Activated naive CD4-positive, alpha-beta T cell treated with Interleukin-2 at 50 U/mL for 16 hours (primary cell): ENCODE results near the gene P2RX6.
"Not testable (repeated sequence)": the region's sequence is repeated elsewhere in the genome, so short reads cannot be mapped to it uniquely, and the experiment has no call there.

Experiments
- DNase-seq: peaks from one replicate; pipeline ENCODE4 v3.0.0-alpha.2; 2020

Gene P2RX6

DNA sequence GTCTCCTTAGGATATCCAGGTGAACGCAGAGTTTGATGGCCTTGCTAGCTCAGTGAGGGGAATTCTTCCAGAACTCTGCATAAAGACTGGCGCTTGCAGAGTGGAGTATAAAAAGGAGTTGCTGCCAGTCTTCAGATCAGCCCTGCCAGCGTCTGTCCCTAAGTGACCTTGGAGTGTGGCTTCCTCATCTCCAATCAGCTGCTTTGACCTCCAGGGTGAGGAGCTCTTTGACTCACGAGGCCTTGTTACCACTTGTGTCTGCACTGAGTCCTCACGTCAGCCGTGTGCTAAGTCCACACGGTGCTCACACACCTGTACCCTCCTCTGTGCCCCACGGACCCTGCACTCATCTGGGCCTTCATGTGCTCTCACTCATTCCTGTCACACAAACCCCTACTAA is 45.4 kb downstream of the P2RX6 start:
- not testable (repeated sequence) for DNase-seq

- not testable (repeated sequence) for DNase-seq
These were observed 46.8 kb downstream of the P2RX6 start for GRCh38 chr22:21061660-21062321.

- not testable (repeated sequence) for DNase-seq
These were observed 49.5 kb downstream of the P2RX6 start for GRCh38 chr22:21064425-21064824.

DNA sequence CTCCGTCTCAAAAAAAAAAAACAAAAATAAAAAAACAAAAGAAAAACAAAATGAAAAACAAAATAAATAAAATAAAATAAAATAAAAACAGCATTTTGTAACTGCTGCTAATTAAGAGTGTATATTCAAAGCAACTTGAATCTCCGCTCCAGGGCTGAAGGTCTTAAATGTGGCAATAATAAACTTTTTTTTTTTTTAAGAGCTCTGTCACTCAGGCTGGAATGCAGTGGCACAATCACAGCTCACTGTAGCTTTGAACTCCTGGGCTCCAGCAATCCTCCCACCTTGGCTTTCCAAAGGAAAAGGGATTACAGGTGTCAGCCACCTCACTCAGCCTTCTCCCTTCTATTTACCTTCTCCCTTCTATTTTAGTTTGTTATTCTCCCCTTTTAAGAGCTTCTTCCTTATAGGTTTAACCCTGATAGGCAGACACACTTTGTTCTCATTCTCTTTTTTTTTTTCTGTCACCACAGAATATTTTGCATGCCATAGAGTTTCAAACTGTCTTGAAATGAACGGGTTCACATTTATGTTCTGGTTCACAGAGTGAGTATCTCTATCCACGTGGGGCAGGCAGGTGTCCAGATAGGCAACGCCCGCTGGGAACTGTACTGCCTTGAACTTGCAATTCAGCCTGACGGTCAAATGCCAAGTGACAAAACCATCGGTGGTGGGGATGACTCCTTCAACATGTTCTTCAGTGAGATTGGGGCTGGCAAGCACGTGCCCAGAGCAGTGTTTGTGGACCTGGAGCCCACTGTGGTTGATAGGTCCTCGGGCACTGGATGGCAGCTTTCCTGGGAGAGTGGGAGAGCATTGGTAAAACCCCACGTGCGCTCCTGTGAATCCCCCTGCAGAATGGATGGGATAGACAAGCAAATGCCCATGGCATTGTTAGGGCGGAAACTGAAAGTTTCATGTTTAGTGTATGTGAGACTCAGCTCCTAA is 50.2 kb downstream of the P2RX6 start:
- no peak for DNase-seq

- no peak for DNase-seq
These were observed 52.3 kb downstream of the P2RX6 start for GRCh38 chr22:21067075-21067900.

DNA sequence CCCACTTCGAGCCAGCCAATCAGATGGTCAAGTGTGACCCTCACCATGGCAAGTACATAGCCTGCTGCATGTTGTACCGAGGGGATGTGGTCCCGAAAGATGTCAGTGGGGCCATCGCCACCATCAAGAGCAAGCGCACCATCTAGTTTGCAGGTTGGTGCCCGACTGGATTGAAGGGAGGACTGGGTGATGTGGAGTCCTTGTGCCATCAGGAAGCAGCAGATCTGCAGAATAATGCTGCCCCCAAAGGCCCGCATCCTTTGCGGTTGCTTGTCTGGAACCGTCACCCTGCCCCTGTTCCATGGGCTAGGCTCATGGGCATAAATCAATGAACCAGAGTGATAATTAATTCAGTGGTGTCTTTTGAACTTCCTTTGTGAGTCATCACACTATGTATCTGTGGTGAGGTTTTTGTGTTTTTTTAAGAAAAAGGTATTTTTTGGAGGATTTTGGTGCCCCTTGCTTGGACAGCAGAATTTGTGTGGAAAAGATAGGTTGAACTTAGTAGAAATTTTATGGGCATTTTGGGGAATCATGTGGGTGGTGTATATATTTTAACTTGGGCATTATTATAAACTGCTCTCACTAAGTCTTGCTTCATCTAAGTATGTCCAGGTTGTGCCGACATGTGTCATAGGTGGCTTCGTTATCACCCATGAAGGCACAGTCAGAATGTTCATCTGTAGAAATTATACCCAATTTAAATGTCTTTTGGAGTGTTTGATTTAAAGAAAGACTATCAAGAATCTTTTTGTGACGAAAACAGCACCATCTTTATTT is 53.1 kb downstream of the P2RX6 start:
- DNase-seq = no peak

GRCh38 chr22:21068681-21069276 is 53.8 kb downstream of the P2RX6 start:
- DNase-seq = no peak

GRCh38 chr22:21069375-21069774 is 54.4 kb downstream of the P2RX6 start:
- DNase-seq = no peak

- no peak for DNase-seq
These were observed 56.0 kb downstream of the P2RX6 start for GRCh38 chr22:21070690-21071615.

GRCh38 chr22:21071796-21072195 is 56.8 kb downstream of the P2RX6 start:
- not testable (repeated sequence) for DNase-seq

- no peak for DNase-seq
These were observed 58.1 kb downstream of the P2RX6 start for GRCh38 chr22:21073023-21073422.

DNA sequence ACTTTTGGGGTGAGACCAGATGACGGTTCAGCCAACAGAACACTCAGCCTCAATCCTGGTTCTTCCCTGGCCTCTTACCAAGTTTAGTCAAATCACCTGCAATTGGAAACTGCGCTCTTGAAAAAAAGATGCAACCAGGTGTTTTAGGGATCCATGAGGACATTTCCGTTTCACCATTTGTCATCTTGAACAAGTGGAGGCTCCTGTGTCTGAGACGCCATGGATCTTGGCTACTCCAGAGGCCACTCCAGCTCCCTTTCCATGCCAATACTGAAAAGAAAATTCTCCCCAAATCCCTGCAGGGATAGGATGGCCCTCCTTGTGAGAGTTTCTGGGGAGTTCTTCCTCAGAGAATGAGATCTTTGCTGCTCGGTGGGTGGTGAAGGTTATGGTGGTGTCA is 58.5 kb downstream of the P2RX6 start:
- DNase-seq = no peak

DNA sequence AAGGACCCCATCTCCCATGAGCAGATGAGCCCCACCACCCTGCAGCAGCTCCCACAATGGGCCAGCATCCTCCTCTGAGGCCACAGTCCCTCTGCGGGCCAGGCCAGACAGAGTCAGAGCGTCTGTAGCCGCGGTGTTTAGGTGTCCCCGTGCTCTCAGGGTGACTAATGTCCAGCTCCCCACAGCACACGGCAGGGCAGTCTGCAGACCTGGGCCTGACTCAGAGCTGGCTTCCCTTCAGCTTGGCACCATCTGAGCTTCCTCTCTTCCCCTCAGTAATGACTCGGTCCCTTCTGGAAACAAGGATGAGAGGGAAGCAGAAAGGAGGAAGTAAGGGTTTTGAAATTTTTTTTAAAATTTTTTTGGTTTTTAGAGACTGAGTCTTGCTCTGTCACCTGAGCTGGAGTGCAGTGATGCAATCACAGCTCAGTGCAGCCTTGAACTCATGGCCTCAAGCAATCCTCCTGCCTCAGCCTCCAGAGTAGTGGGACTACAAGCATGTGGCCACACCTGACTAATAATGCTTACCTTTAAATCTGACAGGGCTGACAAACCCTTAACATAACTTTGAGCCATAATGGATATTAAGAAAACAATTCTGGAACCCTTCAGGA is 59.2 kb downstream of the P2RX6 start:
- DNase-seq = no peak

DNA sequence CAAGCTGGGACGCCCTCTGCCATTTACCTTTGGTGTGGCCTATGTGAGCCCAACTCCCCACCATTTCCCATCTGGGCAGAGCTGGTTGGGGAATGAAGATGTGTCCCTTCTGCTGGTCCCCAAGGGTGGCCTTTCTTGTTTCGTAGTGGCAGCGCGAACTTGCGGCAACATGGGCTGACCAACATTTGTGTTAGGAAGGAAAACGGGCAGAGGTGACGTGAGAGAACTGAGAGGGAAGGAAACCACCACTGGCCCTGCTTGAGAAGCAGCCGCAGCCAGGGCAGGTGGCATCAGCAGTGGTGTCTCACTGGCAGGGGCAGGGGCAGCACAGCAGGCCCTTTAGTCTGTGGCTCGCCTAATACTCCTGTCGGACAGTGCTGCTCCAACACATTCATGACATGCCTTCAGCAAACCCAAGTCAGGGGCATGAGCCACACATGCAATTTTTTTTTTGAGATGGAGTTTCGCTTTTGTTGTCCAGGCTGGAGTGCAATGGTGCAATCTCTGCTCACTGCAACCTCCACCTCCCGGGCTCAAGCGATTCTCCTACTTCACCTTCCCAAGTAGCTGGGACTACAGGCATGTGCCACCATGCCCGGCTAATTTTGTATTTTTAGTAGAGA is 60.7 kb downstream of the P2RX6 start:
- no peak for DNase-seq

GRCh38 chr22:21076912-21077625 is 62.1 kb downstream of the P2RX6 start:
- no peak for DNase-seq
